Endothelial cell of umbilical vein (primary cell): ENCODE data around the gene IKZF1. TPM values are rescaled to one million over a fixed set of nuclear protein-coding genes. Genes with fewer than 3 reads are reported as not detected.

Source experiments
- BruUV-seq: library from RNA; stranded (reverse); fragments of 400-500 nt; replicated peaks from 2 replicates; lab custom pipeline; 2021; lab: Mats Ljungman, UMichigan
- CTCF ChIA-PET: fragments of 300-600, 350-600 bp; sonication (Branson Sonifier 250); formaldehyde crosslinking; loops from one replicate; lab custom pipeline; 2021; ENCODE audit warnings: antibody characterized with exemption, inconsistent platforms; lab: Charles Lee
- POLR2A ChIA-PET: fragments of 300-600, 350-600 bp; sonication (Branson Sonifier 250); formaldehyde crosslinking; loops from one replicate; lab custom pipeline; 2021; ENCODE audit warnings: antibody characterized with exemption, inconsistent platforms; lab: Charles Lee
- DNase-seq: peaks from one replicate; pipeline ENCODE4 v3.0.0-alpha.2; 2011; ENCODE audit warnings: low read depth, low spot score
- FAIRE-seq: peaks from 2 replicates; lab custom pipeline; 2011; peaks lifted over from hg19 to GRCh38; lab: Jason Lieb, UNC
- H2AFZ ChIP-seq: 2 replicates; pipeline ENCODE4 v1.6.0; 2012; ENCODE audit warnings: low read depth, low read length, control low read depth, inconsistent platforms
- H3K27ac ChIP-seq: 2 replicates; pipeline ENCODE4 v1.5.1; 2011; ENCODE audit warnings: low read depth, mild to moderate bottlenecking, control low read depth, low read length, moderate library complexity; ENCODE audit not compliant: insufficient read depth
- H3K27me3 ChIP-seq, 2 experiments: 2 replicates each; pipeline versions ENCODE4 v1.6.0 to v1.6.1; 2011; ENCODE audit warnings: low read length in 2 of 2, mixed read lengths in 1 of 2; ENCODE audit not compliant: control insufficient read depth in 2 of 2, insufficient read depth in 2 of 2
- H3K36me3 ChIP-seq, 2 experiments: 2 replicates in 1 of 2; 3 replicates in 1 of 2; pipeline ENCODE4 v1.5.1; 2011; ENCODE audit warnings: low read length in 2 of 2, mild to moderate bottlenecking in 1 of 2, moderate library complexity in 1 of 2; ENCODE audit not compliant: control insufficient read depth in 2 of 2, insufficient read depth in 2 of 2; ENCODE audit errors: extremely low read depth in 1 of 2
- H3K4me1 ChIP-seq: 3 replicates; pipeline ENCODE4 v1.5.1; 2011; ENCODE audit warnings: mild to moderate bottlenecking, low read length; ENCODE audit not compliant: control insufficient read depth, insufficient read depth; ENCODE audit errors: extremely low read depth
- H3K4me2 ChIP-seq: 2 replicates; pipeline ENCODE4 v1.6.1; 2011; ENCODE audit warnings: low read length, control low read depth, mixed read lengths; ENCODE audit not compliant: insufficient read depth
- H3K4me3 ChIP-seq, 3 experiments: fragments of 200-600 bp in 1 of 3; sonication (generic), shearing (Covaris generic) in 1 of 3; replicated peaks in 1 of 3; 2 replicates each; pipeline ENCODE4 v1.5.1; 2011 to 2016; ENCODE audit warnings: control low read depth in 3 of 3, low read length in 3 of 3, mild to moderate bottlenecking in 2 of 3, inconsistent platforms in 1 of 3, low read depth in 1 of 3, moderate library complexity in 1 of 3; ENCODE audit not compliant: insufficient read depth in 1 of 3
- H3K79me2 ChIP-seq: 2 replicates; pipeline ENCODE4 v1.6.0; 2012; ENCODE audit warnings: low read length, inconsistent platforms; ENCODE audit not compliant: control insufficient read depth, insufficient read depth
- H3K9ac ChIP-seq: replicated peaks from 2 replicates; pipeline ENCODE3; 2011; ENCODE audit warnings: low read length, control low read depth; ENCODE audit not compliant: insufficient read depth; ENCODE audit errors: extremely low read depth
- H3K9me1 ChIP-seq: replicated peaks from 3 replicates; pipeline ENCODE4 v1.6.0; 2011; ENCODE audit warnings: mild to moderate bottlenecking, low read length; ENCODE audit not compliant: control insufficient read depth, insufficient read depth; ENCODE audit errors: extremely low read depth
- H3K9me3 ChIP-seq: replicated peaks from 2 replicates; pipeline ENCODE4 v1.5.1; 2012; ENCODE audit warnings: low read length, inconsistent platforms; ENCODE audit not compliant: control insufficient read depth, insufficient read depth
- H4K20me1 ChIP-seq: replicated peaks from 2 replicates; pipeline ENCODE3; 2011; ENCODE audit warnings: mild to moderate bottlenecking, low read length; ENCODE audit not compliant: control insufficient read depth, insufficient read depth; ENCODE audit errors: extremely low read depth
- EZH2 ChIP-seq: IDR thresholded peaks from 2 replicates; pipeline ENCODE4 v1.6.1; 2012; ENCODE audit warnings: borderline replicate concordance, low read depth, mild to moderate bottlenecking, moderate library complexity, low read length, inconsistent platforms; ENCODE audit not compliant: severe bottlenecking
- FOS ChIP-seq: IDR thresholded peaks from 2 replicates; pipeline ENCODE4 v1.6.1; 2011; ENCODE audit warnings: mild to moderate bottlenecking, low read length, moderate library complexity, borderline replicate concordance; ENCODE audit not compliant: insufficient read depth
- GATA2 ChIP-seq: IDR thresholded peaks from 2 replicates; pipeline ENCODE4 v1.7.0; 2011; ENCODE audit warnings: low read depth, mild to moderate bottlenecking, moderate library complexity, mixed read lengths, low read length; ENCODE audit not compliant: insufficient read length, insufficient read depth
- JUN ChIP-seq: IDR thresholded peaks from 2 replicates; pipeline ENCODE4 v1.6.1; 2011; ENCODE audit warnings: borderline replicate concordance, low read depth; ENCODE audit not compliant: insufficient read length, insufficient read depth
- MYC ChIP-seq: IDR thresholded peaks from one replicate; pipeline ENCODE4 v1.6.1; 2011; ENCODE audit warnings: mild to moderate bottlenecking, low read depth, low read length
- POLR2A ChIP-seq: IDR thresholded peaks from 2 replicates; pipeline ENCODE4 v1.6.1; 2012; ENCODE audit warnings: low read depth, mild to moderate bottlenecking, control low read depth, low read length
- POLR2AphosphoS5 ChIP-seq: IDR thresholded peaks from 2 replicates; pipeline ENCODE4 v1.6.1; 2012; ENCODE audit warnings: low read depth, mild to moderate bottlenecking, control low read depth, low read length, moderate library complexity; ENCODE audit not compliant: insufficient read depth
- dilution Hi-C: fragments of 300-500 bp; cut with MboI; formaldehyde crosslinking; loops from one replicate; pipeline ENCODE4 v1.15.0; 2019; ENCODE audit warnings: low sequenced_read_pairs; ENCODE audit not compliant: extremely low pct_ligation_motif_present
- intact Hi-C: fragments of 100-400 bp; cut with micrococcal nuclease; formaldehyde crosslinking; loops from one replicate; pipeline ENCODE4 v1.10.0; 2022
- polyA plus RNA-seq, 4 experiments: library from polyadenylated mRNA; depleted of rRNA in 3 of 4; stranded (reverse) in 3 of 4; unstranded in 1 of 4; fragments of >200 nt; gene quantifications; 2 replicates each; pipeline versions ENCODE4 v1.2.1 to v1.2.3, GENCODE V29; 2011 to 2012; ENCODE audit warnings: missing spikeins in 1 of 4
- total RNA-seq: library from RNA; stranded (reverse); gene quantifications from 2 replicates; pipeline ENCODE4 v1.2.3, GENCODE V29; 2021
- TF ChIP-seq, protein P1 (sequence below), 2 donors: IDR thresholded peaks; 1 replicate in 1 of 2; 2 replicates in 1 of 2; pipeline ENCODE4 v1.5.1; 2011; ENCODE audit warnings: low read length in 2 of 2, mild to moderate bottlenecking in 2 of 2, moderate library complexity in 2 of 2, control low read depth in 1 of 2, inconsistent platforms in 1 of 2, low read depth in 1 of 2; ENCODE audit not compliant: insufficient read depth in 1 of 2; ENCODE audit errors: extremely low read depth in 1 of 2
- TF ChIP-seq, protein P2 (sequence below): IDR thresholded peaks from 2 replicates; pipeline ENCODE4 v1.6.1; 2011; ENCODE audit not compliant: insufficient read depth, insufficient read length

IKZF1 gene
- total and polyA plus RNA-seq, 2 donors (not counting 3 experiments of a cell fraction or from before 2014, with no cell fraction given), result 0.01 to 0.20 TPM

- H3K79me2 ChIP-seq, result no peaks in the 10 kb centered on the region
- H3K9me3 ChIP-seq, result no peaks in the 10 kb centered on the region
- H2AFZ ChIP-seq, result no peak overlapping the region
- H4K20me1 ChIP-seq, result no peaks in the 10 kb centered on the region
- DNase-seq, result no peak
- BruUV-seq, result no TSS peak
- H3K27me3 ChIP-seq, result peaks cover 0 to 2% of the 10 kb centered on the region in 2 experiments
- no peaks in the 10 kb centered on the region for H3K36me3 ChIP-seq
- intact Hi-C loops (no loop called here), dilution Hi-C loops (no loop called here)
- no peaks in the 10 kb centered on the region for H3K4me1 ChIP-seq
- no peak for FAIRE-seq
- TF ChIP-seq POLR2A (no peak), FOS (no peak), GATA2 (no peak), EZH2 (no peak), MYC (no peak), POLR2AphosphoS5 (no peak), JUN (no peak)
- TF ChIP-seq, protein P1, sequence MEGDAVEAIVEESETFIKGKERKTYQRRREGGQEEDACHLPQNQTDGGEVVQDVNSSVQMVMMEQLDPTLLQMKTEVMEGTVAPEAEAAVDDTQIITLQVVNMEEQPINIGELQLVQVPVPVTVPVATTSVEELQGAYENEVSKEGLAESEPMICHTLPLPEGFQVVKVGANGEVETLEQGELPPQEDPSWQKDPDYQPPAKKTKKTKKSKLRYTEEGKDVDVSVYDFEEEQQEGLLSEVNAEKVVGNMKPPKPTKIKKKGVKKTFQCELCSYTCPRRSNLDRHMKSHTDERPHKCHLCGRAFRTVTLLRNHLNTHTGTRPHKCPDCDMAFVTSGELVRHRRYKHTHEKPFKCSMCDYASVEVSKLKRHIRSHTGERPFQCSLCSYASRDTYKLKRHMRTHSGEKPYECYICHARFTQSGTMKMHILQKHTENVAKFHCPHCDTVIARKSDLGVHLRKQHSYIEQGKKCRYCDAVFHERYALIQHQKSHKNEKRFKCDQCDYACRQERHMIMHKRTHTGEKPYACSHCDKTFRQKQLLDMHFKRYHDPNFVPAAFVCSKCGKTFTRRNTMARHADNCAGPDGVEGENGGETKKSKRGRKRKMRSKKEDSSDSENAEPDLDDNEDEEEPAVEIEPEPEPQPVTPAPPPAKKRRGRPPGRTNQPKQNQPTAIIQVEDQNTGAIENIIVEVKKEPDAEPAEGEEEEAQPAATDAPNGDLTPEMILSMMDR (IDR thresholded peaks at IDR 0.05; ENCODE audit: extremely low read depth in 1 of 2, insufficient read depth in 1 of 2, low read depth in 1 of 2, low read length in 2 of 2), result no peak
- TF ChIP-seq, protein P2, sequence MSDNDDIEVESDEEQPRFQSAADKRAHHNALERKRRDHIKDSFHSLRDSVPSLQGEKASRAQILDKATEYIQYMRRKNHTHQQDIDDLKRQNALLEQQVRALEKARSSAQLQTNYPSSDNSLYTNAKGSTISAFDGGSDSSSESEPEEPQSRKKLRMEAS, result no peak
- H3K4me3 ChIP-seq, result no peak overlapping the region
- no peak overlapping the region for H3K27ac ChIP-seq
- H3K9ac ChIP-seq, result no peak overlapping the region
- ChIA-PET POLR2A (no interaction called here), CTCF (no interaction called here)
- H3K4me2 ChIP-seq, result no peak overlapping the region
- H3K9me1 ChIP-seq, result no peaks in the 10 kb centered on the region
Observed at GRCh38 chr7:50292165-50292757, 12.3 kb upstream of the IKZF1 start.
